Sciatic nerve (tissue), 2 donors: ENCODE measurements around the gene LRTM2. TPM values are rescaled to one million over a fixed set of nuclear protein-coding genes. Genes with fewer than 3 reads are reported as not detected.

Experiments
- ATAC-seq: fragments of 200-7000 bp; cut with Tn5 transposase; one replicate; pipeline ENCODE4 v1.9.1; 2020; ENCODE audit warnings: mild to moderate bottlenecking, moderate library complexity
- DNase-seq: peaks from one replicate; pipeline ENCODE4 v3.0.0-alpha.2; 2020; ENCODE audit warnings: low spot score
- intact Hi-C: fragments of 100-400 bp; cut with DNase I; formaldehyde crosslinking; loops from one replicate; pipeline ENCODE4 v1.14.2; 2022
- total RNA-seq: library from RNA; stranded (reverse); fragmentation: NEBNext Ultra II Directional; extraction: Animal tissue kit (Norgen Biotek cat#: 25700); gene quantifications from one replicate; pipeline ENCODE4 v1.2.1, GENCODE V29; 2021
- donor health status: DM: no; HTN: no; CAD: no.
- donor health status: DM: no; HTN: no; CAD: no.

Gene LRTM2
- total RNA-seq, 1 donor from 2014 or later, result not detected

- peak; percentile 69 for ATAC-seq
Observed at GRCh38 chr12:1797011-1797901, 23.1 kb upstream of the LRTM2 start.

GRCh38 chr12:1797991-1798640 is 22.2 kb upstream of the LRTM2 start:
- no peak for DNase-seq
- intact Hi-C loops, result loop anchor here (2.0 kb wide), 1 partner anchor 139 kb away; no protein-coding TSS in a partner anchor
- ATAC-seq, result no peak

More at GRCh38 chr12:1797011-1797901, 23.1 kb upstream of the LRTM2 start:
- intact Hi-C loops, result no loop called here
- peak; percentile 83 for DNase-seq

- ATAC-seq, result no peak
- no peak for DNase-seq
- intact Hi-C loops, result loop anchor here (2.0 kb wide), 1 partner anchor 138 kb away; no protein-coding TSS in a partner anchor
Observed at GRCh38 chr12:1798641-1799020, 21.7 kb upstream of the LRTM2 start.

- intact Hi-C loops, result loop anchor here (2.0 kb wide), 1 partner anchor 138 kb away; no protein-coding TSS in a partner anchor
Observed at GRCh38 chr12:1799051-1799881, 21.1 kb upstream of the LRTM2 start.

GRCh38 chr12:1799882-1800400 is 20.4 kb upstream of the LRTM2 start:
- no peak for DNase-seq
- intact Hi-C loops, result loop anchor here (2.0 to 10.0 kb wide), 2 partner anchors 137 to 795 kb away; no protein-coding TSS in a partner anchor

More at GRCh38 chr12:1799051-1799881, 21.1 kb upstream of the LRTM2 start:
- DNase-seq (no peak), ATAC-seq (no peak)

GRCh38 chr12:1800401-1801302 is 19.7 kb upstream of the LRTM2 start:
- intact Hi-C loops, result loop anchor here (10.0 kb wide), 1 partner anchor 794 kb away; no protein-coding TSS in a partner anchor
- ATAC-seq (no peak), DNase-seq (peak; percentile 55)

More at GRCh38 chr12:1799882-1800400, 20.4 kb upstream of the LRTM2 start:
- ATAC-seq, result no peak

- DNase-seq, result peak; percentile 47
- intact Hi-C loops, result loop anchor here (10.0 kb wide), 1 partner anchor 793 kb away; no protein-coding TSS in a partner anchor
- ATAC-seq, result no peak
Observed at GRCh38 chr12:1801303-1801975, 18.9 kb upstream of the LRTM2 start.

GRCh38 chr12:1803736-1804135 is 16.6 kb upstream of the LRTM2 start:
- ATAC-seq (no peak), DNase-seq (peak; percentile 46)
- intact Hi-C loops, result loop anchor here (10.0 kb wide), 1 partner anchor 791 kb away; no protein-coding TSS in a partner anchor

- intact Hi-C loops, result loop anchor here (10.0 kb wide), 1 partner anchor 790 kb away; no protein-coding TSS in a partner anchor
- peak; percentile 95 for ATAC-seq
- peak; percentile 94 for DNase-seq
Observed at GRCh38 chr12:1804545-1805332, 15.6 kb upstream of the LRTM2 start.

GRCh38 chr12:1805441-1806081 is 14.8 kb upstream of the LRTM2 start:
- intact Hi-C loops, result loop anchor here (10.0 kb wide), 1 partner anchor 789 kb away; no protein-coding TSS in a partner anchor
- ATAC-seq (no peak), DNase-seq (peak; percentile 44)

- DNase-seq (no peak), ATAC-seq (no peak)
- intact Hi-C loops, result loop anchor here (10.0 kb wide), 1 partner anchor 788 kb away; no protein-coding TSS in a partner anchor
Observed at GRCh38 chr12:1806301-1807086, 13.9 kb upstream of the LRTM2 start.

GRCh38 chr12:1807087-1807860 is 13.1 kb upstream of the LRTM2 start:
- ATAC-seq, result no peak
- intact Hi-C loops, result loop anchor here (10.0 kb wide), 1 partner anchor 788 kb away; no protein-coding TSS in a partner anchor
- no peak for DNase-seq

- intact Hi-C loops, result loop anchor here (10.0 kb wide), 1 partner anchor 787 kb away; no protein-coding TSS in a partner anchor
- no peak for DNase-seq
- no peak for ATAC-seq
Observed at GRCh38 chr12:1808036-1808797, 12.1 kb upstream of the LRTM2 start.
